GM12878 (cell line): ENCODE results near the gene TMEM250. TPM values are rescaled to one million over a fixed set of nuclear protein-coding genes. Genes with fewer than 3 reads are reported as not detected.
A peak's percentile ranks its signal among the peaks of the same experiment; 100 is the strongest.

Experiments
- ETV6 ChIP-seq, 2 experiments: fragments of 450-650 bp in 1 of 2; IDR thresholded peaks in 1 of 2; conservative IDR thresholded peaks in 1 of 2; 2 replicates each; pipeline ENCODE4 v1.6.1; 2014; ENCODE audit warnings: antibody characterized with exemption in 1 of 2, borderline replicate concordance in 1 of 2, low read depth in 1 of 2, mild to moderate bottlenecking in 1 of 2, moderate library complexity in 1 of 2
- FOS ChIP-seq: IDR thresholded peaks from 3 replicates; pipeline ENCODE4 v1.6.1; 2011; ENCODE audit warnings: borderline replicate concordance; ENCODE audit not compliant: insufficient read length; ENCODE audit errors: extremely low read depth
- KDM1A ChIP-seq: fragments of 200-600 bp; sonication (generic); IDR thresholded peaks from 2 replicates; pipeline ENCODE4 v1.6.1; 2016; ENCODE audit warnings: borderline replicate concordance
- KLF5 ChIP-seq: fragments of 450-650 bp; IDR thresholded peaks from 2 replicates; pipeline ENCODE4 v1.6.1; 2014; ENCODE audit warnings: mild to moderate bottlenecking; ENCODE audit not compliant: partially characterized antibody
- MTA2 ChIP-seq: fragments of 450-650 bp; IDR thresholded peaks from 2 replicates; pipeline ENCODE4 v1.6.1; 2016; ENCODE audit warnings: low read depth, mild to moderate bottlenecking, moderate library complexity
- MTA3 ChIP-seq: IDR thresholded peaks from 2 replicates; pipeline ENCODE4 v1.6.1; 2012; ENCODE audit warnings: low read length, inconsistent platforms, borderline replicate concordance
- NFYB ChIP-seq: IDR thresholded peaks from 2 replicates; pipeline ENCODE4 v1.6.1; 2011; ENCODE audit warnings: low read depth, mild to moderate bottlenecking, low read length, improper control_type of control experiment, moderate library complexity; ENCODE audit not compliant: insufficient read depth
- NR2C2 ChIP-seq: IDR thresholded peaks from 2 replicates; pipeline ENCODE4 v1.6.1; 2011; ENCODE audit warnings: borderline replicate concordance, low read depth; ENCODE audit not compliant: control insufficient read depth, insufficient read length
- PAX8 ChIP-seq: fragments of 450-650 bp; IDR thresholded peaks from 2 replicates; pipeline ENCODE4 v1.6.1; 2017; ENCODE audit warnings: mild to moderate bottlenecking, moderate library complexity
- POLR2A ChIP-seq: IDR thresholded peaks from 2 replicates; pipeline ENCODE4 v1.6.1; 2011; ENCODE audit warnings: low read depth, mild to moderate bottlenecking, low read length
- SIN3A ChIP-seq: IDR thresholded peaks from 2 replicates; pipeline ENCODE4 v1.6.1; 2012; ENCODE audit warnings: low read depth, low read length, improper control_type of control experiment
- SUPT20H ChIP-seq: IDR thresholded peaks from 2 replicates; pipeline ENCODE4 v1.6.1; 2011; ENCODE audit warnings: low read depth, mild to moderate bottlenecking, low read length, moderate library complexity, borderline replicate concordance; ENCODE audit not compliant: control insufficient read depth
- TBL1XR1 ChIP-seq: IDR thresholded peaks from 2 replicates; pipeline ENCODE4 v1.6.1; 2012; ENCODE audit warnings: low read depth, low read length, improper control_type of control experiment
- ZNF207 ChIP-seq: fragments of 450-650 bp; IDR thresholded peaks from 2 replicates; pipeline ENCODE4 v1.6.1; 2014; ENCODE audit warnings: antibody characterized with exemption, mild to moderate bottlenecking, borderline replicate concordance
- ZSCAN29 ChIP-seq: fragments of 450-650 bp; IDR thresholded peaks from 2 replicates; pipeline ENCODE4 v1.6.1; 2017; ENCODE audit warnings: mild to moderate bottlenecking, moderate library complexity
- polyA plus RNA-seq, 11 experiments: library from polyadenylated mRNA; depleted of rRNA in 4 of 11; unstranded in 6 of 11; stranded (reverse) in 5 of 11; fragments of >200 nt; fragmentation: Nextera tagmentation in 4 of 11; fragmentation: Illumina TruSeq in 1 of 11; extraction: Ambion mirVana in 4 of 11; extraction: Trizol in 1 of 11; gene quantifications; 1 replicate in 1 of 11; 2 replicates in 10 of 11; pipeline versions ENCODE4 v1.2.1 to v1.2.3, GENCODE V29; 2011 to 2016; ENCODE audit warnings: inconsistent platforms in 2 of 11, missing spikeins in 2 of 11, low read depth in 1 of 11
- total RNA-seq, 4 experiments: library from RNA; depleted of rRNA in 3 of 4; stranded (reverse); fragments of >200 nt in 3 of 4; fragmentation: Illumina TruSeq in 1 of 4; extraction: Trizol in 1 of 4; gene quantifications; 2 replicates each; pipeline versions ENCODE4 v1.2.1 to v1.2.3, GENCODE V29; 2013 to 2021
- TF ChIP-seq, protein P1 (sequence below): fragments of 450-650 bp; IDR thresholded peaks from 2 replicates; pipeline ENCODE4 v1.6.1; 2017; ENCODE audit warnings: borderline replicate concordance
- TF ChIP-seq, protein P2 (sequence below): fragments of 150-350 bp; IDR thresholded peaks from 2 replicates; pipeline ENCODE4 v1.6.1; 2014; ENCODE audit warnings: mild to moderate bottlenecking, low read depth, low read length
- TF ChIP-seq, protein P3 (sequence below): IDR thresholded peaks from 2 replicates; pipeline ENCODE4 v1.6.1; 2012; ENCODE audit warnings: low read depth, low read length, improper control_type of control experiment
- TF ChIP-seq, protein P4 (sequence below): fragments of 150-350 bp; IDR thresholded peaks from 2 replicates; pipeline ENCODE4 v1.6.1; 2016; ENCODE audit warnings: low read depth, low read length

Gene TMEM250
- total and polyA plus RNA-seq, 10 of the 15 experiments (the other 5 are each of a cell fraction or from before 2014, with no cell fraction given): 0.39 to 39.9 (median 8.5) TPM

DNA sequence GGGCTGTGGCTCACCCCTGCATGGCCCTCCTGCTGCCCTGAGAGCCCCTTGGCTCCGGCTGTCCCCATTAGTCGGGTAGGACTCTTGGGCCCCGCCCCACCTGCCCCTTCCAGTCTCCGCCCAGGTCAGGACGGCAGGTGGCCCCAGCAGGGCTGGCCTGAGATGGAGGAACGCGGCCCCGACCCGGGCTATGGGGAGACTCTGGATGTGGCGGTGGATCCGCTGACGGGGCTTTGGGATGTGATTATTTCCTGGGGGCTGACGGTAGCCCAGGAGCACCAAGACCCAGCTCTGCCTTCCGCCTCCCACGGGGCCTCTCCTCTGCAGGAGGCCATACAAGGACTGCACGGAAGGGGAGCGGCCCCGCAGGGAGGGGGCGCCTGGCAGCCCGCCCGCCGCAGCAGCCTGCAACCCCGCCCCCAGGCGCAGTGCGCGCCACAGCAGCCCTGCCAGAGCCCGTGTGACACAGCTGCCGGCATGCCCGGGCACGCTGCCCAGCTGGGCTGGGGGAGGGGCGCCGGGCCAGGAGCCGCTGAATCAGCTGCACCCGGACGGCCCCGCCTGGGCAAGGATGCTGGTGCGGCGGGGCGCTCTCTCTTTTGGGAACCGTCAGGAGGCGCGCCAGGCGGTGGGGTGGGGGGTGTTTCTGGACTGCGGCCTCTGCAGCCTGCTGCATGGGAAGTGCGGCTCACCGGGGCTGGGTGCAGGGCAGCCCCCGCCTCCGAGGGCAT is 9.2 kb downstream of the TMEM250 start (continued):
- TF ChIP-seq ZNF207 (peak; percentile 80), ZSCAN29 (no peak), MTA2 (no peak), SUPT20H (no peak), NR2C2 (no peak), PAX8 (no peak), POLR2A (no peak), TBL1XR1 (0 out of 2 replicates have a peak, but pooled peaks have one; percentile 67), NFYB (0 out of 2 replicates have a peak, but pooled peaks have one; percentile 17), SIN3A (peak; percentile 91), MTA3 (no peak), KLF5 (no peak), KDM1A (no peak), ETV6 (conservative IDR thresholded peaks at IDR 0.05 in 1 of 2, IDR thresholded peaks at IDR 0.05 in 1 of 2; ENCODE audit: borderline replicate concordance in 1 of 2, low read depth in 1 of 2) (no peak), FOS (no peak)
- TF ChIP-seq, protein P1, sequence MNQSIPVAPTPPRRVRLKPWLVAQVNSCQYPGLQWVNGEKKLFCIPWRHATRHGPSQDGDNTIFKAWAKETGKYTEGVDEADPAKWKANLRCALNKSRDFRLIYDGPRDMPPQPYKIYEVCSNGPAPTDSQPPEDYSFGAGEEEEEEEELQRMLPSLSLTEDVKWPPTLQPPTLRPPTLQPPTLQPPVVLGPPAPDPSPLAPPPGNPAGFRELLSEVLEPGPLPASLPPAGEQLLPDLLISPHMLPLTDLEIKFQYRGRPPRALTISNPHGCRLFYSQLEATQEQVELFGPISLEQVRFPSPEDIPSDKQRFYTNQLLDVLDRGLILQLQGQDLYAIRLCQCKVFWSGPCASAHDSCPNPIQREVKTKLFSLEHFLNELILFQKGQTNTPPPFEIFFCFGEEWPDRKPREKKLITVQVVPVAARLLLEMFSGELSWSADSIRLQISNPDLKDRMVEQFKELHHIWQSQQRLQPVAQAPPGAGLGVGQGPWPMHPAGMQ: no peak
- TF ChIP-seq, protein P2, sequence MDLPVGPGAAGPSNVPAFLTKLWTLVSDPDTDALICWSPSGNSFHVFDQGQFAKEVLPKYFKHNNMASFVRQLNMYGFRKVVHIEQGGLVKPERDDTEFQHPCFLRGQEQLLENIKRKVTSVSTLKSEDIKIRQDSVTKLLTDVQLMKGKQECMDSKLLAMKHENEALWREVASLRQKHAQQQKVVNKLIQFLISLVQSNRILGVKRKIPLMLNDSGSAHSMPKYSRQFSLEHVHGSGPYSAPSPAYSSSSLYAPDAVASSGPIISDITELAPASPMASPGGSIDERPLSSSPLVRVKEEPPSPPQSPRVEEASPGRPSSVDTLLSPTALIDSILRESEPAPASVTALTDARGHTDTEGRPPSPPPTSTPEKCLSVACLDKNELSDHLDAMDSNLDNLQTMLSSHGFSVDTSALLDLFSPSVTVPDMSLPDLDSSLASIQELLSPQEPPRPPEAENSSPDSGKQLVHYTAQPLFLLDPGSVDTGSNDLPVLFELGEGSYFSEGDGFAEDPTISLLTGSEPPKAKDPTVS: 0 out of 2 replicates have a peak, but pooled peaks have one; percentile 31
- TF ChIP-seq, protein P3, sequence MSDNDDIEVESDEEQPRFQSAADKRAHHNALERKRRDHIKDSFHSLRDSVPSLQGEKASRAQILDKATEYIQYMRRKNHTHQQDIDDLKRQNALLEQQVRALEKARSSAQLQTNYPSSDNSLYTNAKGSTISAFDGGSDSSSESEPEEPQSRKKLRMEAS: peak; percentile 75
- TF ChIP-seq, protein P4, sequence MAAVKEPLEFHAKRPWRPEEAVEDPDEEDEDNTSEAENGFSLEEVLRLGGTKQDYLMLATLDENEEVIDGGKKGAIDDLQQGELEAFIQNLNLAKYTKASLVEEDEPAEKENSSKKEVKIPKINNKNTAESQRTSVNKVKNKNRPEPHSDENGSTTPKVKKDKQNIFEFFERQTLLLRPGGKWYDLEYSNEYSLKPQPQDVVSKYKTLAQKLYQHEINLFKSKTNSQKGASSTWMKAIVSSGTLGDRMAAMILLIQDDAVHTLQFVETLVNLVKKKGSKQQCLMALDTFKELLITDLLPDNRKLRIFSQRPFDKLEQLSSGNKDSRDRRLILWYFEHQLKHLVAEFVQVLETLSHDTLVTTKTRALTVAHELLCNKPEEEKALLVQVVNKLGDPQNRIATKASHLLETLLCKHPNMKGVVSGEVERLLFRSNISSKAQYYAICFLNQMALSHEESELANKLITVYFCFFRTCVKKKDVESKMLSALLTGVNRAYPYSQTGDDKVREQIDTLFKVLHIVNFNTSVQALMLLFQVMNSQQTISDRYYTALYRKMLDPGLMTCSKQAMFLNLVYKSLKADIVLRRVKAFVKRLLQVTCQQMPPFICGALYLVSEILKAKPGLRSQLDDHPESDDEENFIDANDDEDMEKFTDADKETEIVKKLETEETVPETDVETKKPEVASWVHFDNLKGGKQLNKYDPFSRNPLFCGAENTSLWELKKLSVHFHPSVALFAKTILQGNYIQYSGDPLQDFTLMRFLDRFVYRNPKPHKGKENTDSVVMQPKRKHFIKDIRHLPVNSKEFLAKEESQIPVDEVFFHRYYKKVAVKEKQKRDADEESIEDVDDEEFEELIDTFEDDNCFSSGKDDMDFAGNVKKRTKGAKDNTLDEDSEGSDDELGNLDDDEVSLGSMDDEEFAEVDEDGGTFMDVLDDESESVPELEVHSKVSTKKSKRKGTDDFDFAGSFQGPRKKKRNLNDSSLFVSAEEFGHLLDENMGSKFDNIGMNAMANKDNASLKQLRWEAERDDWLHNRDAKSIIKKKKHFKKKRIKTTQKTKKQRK: no peak
